Embryonic facial prominence (tissue), 1 donor: ENCODE results near the gene KHDRBS2.

Experiments
- DNase-seq: peaks from one replicate; pipeline ENCODE4 v3.0.0-alpha.2; 2016; ENCODE audit errors: extremely low spot score

The KHDRBS2 gene

DNA sequence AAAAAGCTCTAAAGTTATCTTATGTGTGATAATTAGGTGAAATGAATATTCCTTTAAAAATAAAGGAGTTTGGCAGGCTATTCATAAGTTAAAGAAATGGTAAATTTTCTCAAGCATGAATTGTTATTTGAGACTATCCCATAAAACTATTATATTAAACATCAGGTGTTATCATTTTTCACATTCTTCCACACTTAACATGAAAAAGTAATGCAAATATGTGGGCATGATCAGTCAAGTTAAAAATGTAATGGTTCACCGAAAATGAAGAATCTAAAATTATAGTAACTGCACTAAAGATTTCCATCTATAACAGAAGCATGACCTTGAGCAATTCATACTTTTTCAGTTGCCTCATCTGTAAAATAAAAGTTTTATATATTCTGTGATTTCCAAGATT lies 110.8 kb downstream of the KHDRBS2 start:
- no peak for DNase-seq

DNA sequence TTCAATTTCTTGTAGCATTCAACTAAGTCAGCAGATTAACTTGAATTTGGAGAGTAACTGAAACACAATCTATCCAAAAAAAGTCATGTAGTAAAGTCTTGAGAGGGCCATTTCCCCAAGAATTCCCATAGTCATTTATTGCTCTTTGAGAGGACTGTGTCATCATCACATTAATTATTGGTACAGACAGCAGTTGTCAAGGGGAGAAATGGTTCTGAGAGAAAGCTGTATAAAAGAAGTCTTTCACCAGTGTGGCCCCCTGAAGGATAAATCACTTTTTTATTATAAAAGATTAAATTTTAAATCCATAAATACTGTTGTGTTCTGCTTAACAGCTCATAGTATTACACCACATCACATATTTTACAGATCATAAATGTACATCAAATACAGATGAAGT lies 111.5 kb downstream of the KHDRBS2 start:
- no peak for DNase-seq

DNA sequence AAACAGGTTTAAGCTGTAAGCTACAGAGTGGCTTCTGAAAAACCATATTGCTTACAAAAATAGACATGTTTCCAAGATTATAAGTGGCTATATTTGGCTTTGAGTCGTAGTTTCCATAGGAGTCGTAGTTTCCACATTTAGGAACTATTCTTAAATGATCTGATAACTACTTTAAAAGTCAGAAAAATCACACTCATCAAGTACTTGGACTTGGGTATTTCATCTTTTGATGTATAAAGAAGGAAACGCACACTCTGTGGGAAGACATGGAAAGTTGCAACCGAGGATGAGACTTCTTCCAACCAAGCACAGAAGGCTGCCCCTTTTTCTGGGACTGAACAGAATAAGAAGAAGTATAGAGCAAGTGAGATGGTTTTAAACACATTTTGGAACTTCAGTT lies 118.3 kb downstream of the KHDRBS2 start:
- no peak for DNase-seq

DNA sequence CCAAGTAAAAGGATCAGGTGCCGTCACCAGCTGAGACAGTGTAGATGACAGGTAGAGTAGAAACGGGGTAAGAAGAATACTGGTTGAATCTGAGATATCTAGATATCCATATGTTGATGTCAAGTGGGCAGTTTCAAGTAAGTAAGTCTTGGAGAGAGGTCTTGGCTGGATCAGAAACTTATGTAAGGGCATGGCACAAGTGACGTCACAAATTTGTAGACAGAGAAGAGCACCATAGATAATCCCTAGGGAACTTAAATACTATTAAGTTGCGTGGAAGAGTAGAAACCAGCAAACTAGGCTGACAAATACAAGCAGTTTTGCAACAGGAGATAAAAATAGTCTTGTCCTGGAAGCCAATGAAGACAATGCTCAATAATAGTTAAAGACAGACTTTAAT lies 123.2 kb downstream of the KHDRBS2 start:
- DNase-seq, result no peak

DNA sequence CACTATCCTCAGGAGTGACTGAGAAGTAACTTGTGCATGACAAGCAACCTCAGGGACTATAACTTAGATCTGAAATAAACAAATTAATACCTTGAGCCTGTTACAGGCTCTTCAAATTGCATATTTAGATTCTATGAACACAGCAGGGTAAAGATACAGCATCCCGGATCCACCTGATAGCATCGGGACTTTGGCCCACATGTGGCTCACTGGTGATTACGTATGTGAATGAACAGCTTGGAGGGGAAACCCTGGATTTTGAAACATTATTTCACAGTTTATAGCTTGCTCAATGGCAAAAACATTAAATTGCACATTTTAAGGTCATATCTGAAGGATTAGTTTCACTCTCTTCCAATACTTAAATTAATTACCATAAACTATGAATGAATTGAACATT lies 133.2 kb downstream of the KHDRBS2 start:
- DNase-seq, result no peak

DNA sequence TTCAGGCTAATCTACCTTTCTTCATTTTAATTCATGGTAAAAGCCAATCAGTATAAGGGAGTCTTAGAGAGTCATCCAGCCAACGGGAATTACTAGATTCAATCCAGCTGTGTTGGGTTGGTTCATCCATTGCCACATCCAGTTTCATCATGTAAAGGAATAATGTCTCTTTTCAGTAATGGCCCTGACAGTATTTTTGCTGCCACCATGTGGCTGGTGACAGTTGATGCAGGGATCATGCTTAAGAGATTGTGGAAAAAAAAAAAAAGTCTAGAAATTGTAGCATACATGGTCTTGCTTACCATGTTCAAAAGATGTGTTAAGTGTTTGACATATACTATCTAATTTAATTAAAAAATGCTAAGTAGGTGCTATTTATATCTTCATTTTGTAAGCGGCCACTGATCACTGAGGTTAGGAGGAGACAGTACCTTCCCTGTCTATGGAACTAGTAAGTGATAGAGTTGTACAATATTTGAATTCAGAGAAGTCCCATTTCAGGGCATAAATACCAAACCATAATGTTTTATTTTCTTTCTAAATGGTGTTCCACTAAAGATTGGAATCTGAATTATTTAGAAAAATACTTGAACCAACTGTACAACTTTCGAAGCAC lies 135.9 kb downstream of the KHDRBS2 start:
- no peak for DNase-seq

DNA sequence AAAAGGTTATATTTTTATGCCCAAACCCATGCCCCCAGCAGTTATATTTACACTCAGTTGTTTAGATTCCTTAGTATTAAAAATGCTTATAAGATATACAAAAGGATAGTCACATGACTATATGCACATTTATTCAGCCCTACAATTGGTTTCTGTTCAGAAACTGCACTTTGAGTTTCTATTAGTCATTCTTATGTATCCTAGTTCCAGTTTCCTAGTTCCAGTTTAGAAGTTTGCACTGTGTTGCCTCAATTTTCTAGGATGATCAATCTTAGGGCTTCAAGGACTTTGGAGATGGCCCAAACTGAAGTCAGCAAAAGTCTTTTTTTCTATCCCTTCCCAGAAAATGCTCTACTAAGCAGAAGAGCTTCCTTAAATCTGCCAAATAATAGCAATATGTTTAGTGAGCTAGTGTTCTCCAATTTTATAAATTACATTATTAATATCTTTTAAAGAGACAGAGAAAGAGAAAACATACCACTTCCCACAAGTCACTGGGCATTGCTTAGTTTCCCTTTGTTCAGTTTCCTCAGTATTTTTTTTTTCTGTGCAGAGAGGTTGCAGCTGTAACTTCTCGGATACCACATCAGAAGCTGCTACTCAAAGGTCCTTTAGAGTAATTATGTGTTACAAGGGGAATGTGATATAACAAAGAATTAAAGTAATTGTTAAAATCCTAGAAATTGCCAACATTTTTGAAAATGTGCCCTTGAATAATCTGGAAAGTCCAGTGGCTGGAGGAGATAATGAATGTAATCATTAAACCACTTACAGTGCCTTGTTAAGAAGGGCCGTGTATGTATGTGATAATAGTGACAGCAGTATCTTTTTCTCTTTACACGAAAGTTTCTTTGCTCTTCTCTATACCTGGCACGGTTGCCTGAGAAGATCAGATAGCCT lies 138.8 kb downstream of the KHDRBS2 start:
- no peak for DNase-seq

DNA sequence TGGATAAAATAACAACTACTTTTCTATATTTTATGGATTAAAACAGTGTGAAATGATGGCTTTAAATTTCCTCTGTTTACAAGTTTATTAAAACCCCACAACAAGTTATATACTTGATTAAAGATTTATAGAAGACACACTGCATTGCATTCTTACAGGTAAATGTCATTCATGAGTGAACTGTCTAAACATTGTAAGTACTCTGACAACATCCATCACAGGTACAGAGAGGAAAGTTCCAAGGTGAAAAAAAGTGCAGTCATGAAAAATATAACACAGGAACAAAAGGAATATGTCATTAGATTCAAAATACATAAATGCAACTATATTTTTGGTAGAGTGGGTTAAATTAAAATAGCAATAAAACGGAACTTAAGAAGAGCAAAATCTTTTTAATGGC lies 156.9 kb downstream of the KHDRBS2 start:
- DNase-seq, result no peak

DNA sequence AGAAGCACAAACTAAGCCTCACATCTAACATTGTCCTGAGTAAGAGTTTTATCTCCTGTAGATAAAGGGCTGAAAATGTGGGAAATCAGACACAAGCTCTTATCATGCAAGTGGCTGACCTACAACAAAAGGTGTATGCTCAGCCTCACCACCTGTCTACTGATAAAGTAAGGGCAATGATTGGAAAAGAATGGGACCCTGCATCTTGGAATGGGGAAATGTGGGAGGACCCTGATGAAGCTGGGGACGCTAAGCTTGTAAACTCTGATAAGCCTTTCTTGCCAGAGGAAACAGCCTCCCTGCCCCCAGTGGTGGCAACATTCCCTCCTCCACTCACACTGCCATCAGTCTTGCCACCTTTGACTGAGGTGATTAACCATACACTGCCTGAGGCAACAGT lies 166.6 kb downstream of the KHDRBS2 start:
- DNase-seq, result no peak

DNA sequence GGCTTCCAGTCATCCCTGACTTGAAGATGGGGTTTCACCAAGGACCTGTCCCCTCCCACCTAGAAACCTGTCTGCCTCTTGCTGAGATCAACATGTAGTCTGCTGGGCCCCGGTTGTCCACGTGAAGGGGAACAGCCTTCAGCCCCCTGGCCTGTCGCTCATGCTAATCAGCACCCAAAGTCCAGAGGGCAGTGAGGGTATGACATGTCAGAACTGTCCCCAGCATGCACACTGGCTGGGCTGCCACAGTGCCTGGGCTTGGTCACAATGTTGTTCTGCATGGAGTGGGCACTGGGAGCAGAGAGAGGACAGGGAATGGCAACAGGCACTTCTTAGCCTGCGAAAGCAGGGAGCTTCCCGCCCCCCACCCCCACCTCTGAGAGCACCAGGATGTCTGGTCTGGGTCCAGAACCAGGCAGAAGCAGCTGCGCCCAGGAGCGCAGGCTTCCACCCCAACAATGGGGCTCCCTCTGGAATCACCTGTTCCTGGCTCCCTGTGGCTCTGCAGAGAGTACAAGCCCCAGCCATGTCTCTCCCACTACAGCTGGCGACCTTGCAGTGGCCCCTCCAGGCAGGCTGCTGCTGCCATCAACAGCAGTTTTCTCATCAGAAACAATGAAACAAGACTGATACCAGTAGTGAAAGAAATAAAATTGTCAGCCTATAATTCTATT lies 182.7 kb downstream of the KHDRBS2 start:
- no peak for DNase-seq

DNA sequence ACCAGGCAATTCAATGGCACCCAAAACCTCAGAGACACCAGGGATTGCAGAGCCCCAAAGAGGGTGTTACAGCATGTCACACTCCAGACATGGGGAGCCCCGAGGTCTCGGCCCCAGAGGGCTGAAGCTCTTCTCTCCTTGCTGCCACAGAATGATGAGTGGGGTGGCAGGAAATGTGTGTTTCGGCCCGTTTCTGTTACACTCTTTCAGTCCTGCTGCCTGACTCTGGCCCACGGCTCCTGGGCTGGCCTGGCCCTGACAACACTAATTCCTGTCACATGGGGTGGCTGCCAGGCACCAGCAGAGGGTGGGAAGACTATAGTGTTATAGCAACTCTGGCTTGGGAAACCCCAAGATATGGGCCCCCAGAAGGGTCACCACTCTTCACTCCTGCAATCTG lies 183.6 kb downstream of the KHDRBS2 start:
- no peak for DNase-seq

DNA sequence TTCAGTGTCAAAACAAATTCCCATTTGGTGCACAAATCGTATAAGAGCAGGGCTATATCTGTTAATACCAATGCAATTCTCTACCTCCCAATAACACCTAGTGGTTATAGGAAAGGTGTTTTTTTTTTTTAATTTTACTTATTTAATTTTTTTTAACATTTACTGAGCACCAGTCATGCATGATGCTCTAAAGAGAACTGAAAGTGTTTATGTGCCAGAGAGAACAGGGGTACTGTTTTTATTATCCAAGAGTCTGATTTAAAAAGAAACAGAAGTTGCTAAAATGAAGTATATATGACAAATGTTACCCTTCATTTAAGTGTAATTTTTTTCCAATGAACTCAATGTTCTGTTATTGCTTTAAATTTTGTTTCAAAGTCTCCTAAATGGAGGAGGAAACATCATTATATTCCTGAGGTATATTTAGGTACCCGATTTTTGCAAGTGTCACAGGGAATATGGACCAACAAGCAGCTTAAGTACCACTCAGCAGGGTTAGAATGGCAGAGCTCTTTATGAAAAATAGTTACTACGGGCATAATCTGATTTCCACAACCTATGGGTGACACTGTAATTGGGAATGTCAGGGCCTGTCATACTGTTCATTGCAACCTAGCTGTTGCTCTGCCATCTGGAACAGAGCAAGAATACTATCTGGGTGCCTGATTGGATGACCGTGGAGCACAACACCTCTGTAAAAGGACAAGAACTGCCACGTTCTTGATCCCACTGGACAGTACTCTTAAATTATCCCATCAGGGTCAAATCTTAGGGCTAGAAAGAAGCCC lies 195.4 kb downstream of the KHDRBS2 start:
- no peak for DNase-seq

DNA sequence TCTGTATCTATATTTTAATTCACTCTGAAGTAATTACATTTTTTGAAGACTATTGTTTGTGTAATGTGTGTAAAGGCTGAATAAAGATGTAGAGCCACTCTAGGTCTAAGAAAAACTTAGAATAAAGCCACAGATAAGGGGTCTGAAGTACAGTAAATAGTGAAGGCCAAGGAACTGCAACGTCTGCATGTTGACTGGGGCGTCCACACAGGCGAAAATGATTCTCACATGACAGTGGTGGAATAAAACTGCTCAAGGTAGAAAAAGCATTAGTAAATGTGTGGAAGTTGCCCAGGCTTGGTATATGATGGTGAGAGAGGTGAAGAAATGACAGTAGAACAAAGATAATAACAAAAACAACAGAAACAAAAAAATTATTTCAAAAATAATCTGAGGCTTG lies 196.2 kb downstream of the KHDRBS2 start:
- no peak for DNase-seq

DNA sequence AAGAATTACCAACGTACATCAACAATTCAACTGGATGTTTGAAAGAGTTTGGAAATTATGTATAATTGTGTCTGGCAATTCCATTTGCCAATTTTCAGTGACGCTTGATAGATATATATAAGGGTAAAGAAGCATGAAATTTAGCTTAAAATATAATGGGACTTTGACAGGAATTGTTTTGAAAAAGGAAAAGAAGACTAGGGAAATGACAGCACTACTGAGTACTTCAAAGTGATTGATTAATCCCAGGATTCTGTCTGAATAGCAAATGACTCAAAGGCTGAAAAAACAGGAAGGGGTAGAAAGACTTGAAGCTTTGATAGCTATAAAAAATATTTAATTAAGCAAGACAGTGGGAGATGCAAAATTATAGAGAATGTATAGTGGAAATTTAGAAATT lies 200.0 kb downstream of the KHDRBS2 start:
- no peak for DNase-seq

DNA sequence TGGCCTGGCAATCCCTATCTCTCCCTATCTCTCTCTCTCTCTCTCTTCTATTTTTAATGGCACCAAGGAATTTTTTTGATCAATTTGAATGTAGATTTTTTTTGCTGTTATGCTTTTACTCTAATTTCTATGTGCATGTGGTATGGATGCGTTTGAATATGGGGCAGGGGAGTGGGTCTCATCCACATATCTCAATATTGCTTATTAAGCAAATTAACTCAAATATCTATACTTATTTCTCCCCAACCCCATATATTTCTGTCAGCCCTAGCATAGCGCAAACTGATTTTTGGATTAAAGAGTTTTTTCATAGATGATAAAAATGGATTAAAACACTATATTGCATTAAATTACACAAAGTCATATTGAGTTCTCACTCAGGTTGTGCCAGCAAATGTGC lies 210.2 kb downstream of the KHDRBS2 start:
- DNase-seq, result no peak

DNA sequence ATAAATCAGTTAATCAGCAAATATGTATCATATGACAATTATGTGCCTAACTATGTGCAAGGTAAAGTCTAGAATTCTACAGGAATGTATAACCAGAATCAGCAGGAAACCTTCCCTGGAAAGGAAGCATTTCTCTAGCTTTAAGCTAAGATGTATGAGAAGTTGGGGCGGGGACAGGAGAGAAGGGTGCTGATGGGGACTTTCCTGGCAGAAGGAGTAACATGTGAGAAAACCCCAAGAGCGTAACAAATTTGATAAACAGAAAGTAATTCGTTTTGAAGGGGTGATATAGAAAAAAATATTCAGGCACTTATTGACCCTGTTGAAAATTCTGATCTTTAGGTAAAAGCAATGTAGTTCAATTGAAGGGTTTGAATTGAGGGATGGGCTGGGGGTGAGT lies 226.1 kb downstream of the KHDRBS2 start:
- no peak for DNase-seq

DNA sequence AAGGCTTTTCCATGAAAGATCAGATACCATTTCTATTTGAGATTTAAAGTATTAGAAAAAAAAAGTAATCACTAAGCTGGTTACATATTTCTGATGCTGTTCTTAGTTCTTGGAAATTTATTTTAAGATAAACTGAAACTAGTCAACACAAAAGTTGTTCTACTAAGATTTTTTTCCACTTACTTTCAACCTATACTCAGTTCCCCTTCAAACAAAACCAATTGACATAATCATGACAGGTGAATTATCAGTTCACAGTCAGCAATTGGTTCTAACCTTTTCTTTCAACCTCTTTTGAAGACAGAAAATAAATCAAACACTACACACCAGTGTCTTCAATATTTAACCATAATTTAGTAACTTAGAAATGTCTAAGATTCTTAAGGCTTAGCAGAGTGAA lies 228.7 kb downstream of the KHDRBS2 start:
- no peak for DNase-seq

DNA sequence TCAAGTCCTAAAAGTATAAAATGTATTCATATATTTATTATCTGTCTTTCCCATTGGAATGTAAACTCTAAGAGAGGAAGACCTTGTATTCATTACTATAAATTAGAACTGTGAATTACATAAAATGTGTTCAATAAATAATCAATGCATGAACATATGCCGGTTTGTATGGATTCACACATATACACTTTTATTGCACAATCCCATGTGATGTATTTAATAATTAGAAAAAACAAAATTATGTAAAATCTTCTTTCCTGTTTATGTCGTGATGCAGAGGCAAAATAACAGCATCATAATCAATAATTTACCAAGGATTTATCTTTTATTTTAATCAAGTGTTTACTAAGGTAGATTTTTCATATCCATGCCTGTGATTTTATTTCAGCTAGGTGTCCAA lies 240.5 kb downstream of the KHDRBS2 start:
- DNase-seq, result no peak

DNA sequence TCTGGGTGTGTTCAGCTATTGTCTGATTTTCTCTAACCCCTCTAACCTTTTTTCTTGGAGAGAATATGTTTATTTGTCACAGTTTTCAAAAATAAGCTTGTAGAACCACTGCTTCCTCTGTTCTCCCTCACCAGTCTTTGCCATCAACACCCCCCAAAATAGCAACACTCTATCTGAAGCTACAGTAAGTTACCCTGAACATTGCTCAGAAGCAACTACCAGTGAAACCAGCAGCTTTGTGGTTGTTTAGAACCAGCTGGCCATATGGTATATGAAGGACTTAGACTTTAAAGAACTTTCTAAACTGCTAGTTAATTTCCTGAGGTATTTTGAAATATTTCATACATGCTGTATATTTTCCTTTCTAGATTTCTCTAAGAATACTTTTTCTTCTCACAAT lies 242.9 kb downstream of the KHDRBS2 start:
- DNase-seq, result no peak

DNA sequence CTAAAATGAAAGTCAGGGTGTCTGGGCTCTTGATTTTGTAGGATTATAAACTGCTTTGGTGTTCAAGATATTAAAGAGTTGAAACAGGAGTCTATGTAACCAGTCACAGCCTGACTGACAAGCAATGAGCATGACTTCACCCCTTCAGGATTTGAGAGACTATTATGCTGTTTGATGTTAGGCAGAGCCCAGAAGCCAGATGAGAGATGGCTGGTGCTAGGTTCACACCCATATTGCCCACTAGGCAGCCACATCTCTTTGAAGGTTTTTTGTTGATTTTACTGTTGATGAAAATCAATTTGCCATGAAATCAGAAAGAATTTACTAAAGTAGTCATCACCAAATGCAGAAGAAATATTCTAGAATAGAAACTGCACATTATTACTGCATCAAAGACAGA lies 243.6 kb downstream of the KHDRBS2 start:
- no peak for DNase-seq

DNA sequence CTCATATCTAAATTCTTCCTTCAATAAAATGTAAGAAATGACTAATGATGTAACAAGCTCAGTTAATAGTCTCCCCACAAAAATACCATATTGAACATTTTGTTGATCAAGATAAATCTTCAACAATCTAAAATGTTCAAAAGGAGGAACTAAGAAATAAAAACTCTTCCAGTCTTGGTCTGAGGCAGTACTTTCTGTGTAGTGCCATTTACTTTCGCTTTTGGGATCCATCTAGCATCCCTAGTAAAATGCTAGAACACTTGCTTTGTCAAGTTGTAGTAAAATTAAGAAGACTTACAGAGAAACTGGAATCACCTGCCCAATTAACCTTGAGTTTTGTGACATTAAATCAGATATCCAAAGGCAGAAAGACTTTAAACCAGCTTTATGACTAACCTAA lies 246.4 kb downstream of the KHDRBS2 start:
- DNase-seq, result no peak

DNA sequence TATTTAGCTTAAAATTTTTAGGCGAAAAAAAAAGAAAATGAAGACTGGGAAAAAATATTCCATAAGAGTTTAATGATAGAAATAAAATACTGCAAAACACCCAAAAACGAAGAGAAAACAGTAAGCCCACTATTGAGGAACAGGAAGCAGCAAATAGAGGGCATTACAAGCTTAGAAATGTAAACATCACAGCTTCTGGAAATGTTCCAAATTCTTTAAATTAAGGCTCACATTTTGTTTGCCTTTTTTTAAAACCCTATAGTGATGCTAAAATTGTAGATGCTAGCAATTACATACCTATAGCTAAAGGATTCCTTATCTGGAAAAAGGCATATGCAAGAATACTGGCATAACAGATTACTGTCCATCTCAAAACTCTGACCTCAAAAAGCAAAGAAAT lies 248.6 kb downstream of the KHDRBS2 start:
- no peak for DNase-seq
